Endothelial cell of umbilical vein (primary cell): ENCODE data around the gene UGT1A7. TPM values are rescaled to one million over a fixed set of nuclear protein-coding genes. Genes with fewer than 3 reads are reported as not detected.

ENCODE experiments used
- BruUV-seq: library from RNA; stranded (reverse); fragments of 400-500 nt; replicated peaks from 2 replicates; lab custom pipeline; 2021; lab: Mats Ljungman, UMichigan
- CTCF ChIA-PET: fragments of 300-600, 350-600 bp; sonication (Branson Sonifier 250); formaldehyde crosslinking; loops from one replicate; lab custom pipeline; 2021; ENCODE audit warnings: antibody characterized with exemption, inconsistent platforms; lab: Charles Lee
- POLR2A ChIA-PET: fragments of 300-600, 350-600 bp; sonication (Branson Sonifier 250); formaldehyde crosslinking; loops from one replicate; lab custom pipeline; 2021; ENCODE audit warnings: antibody characterized with exemption, inconsistent platforms; lab: Charles Lee
- DNase-seq: peaks from one replicate; pipeline ENCODE4 v3.0.0-alpha.2; 2011; ENCODE audit warnings: low read depth, low spot score
- FAIRE-seq: peaks from 2 replicates; lab custom pipeline; 2011; peaks lifted over from hg19 to GRCh38; lab: Jason Lieb, UNC
- H2AFZ ChIP-seq: 2 replicates; pipeline ENCODE4 v1.6.0; 2012; ENCODE audit warnings: low read depth, low read length, control low read depth, inconsistent platforms
- H3K27ac ChIP-seq: 2 replicates; pipeline ENCODE4 v1.5.1; 2011; ENCODE audit warnings: low read depth, mild to moderate bottlenecking, control low read depth, low read length, moderate library complexity; ENCODE audit not compliant: insufficient read depth
- H3K27me3 ChIP-seq, 2 experiments: 2 replicates each; pipeline versions ENCODE4 v1.6.0 to v1.6.1; 2011; ENCODE audit warnings: low read length in 2 of 2, mixed read lengths in 1 of 2; ENCODE audit not compliant: control insufficient read depth in 2 of 2, insufficient read depth in 2 of 2
- H3K36me3 ChIP-seq, 2 experiments: 2 replicates in 1 of 2; 3 replicates in 1 of 2; pipeline ENCODE4 v1.5.1; 2011; ENCODE audit warnings: low read length in 2 of 2, mild to moderate bottlenecking in 1 of 2, moderate library complexity in 1 of 2; ENCODE audit not compliant: control insufficient read depth in 2 of 2, insufficient read depth in 2 of 2; ENCODE audit errors: extremely low read depth in 1 of 2
- H3K4me1 ChIP-seq: 3 replicates; pipeline ENCODE4 v1.5.1; 2011; ENCODE audit warnings: mild to moderate bottlenecking, low read length; ENCODE audit not compliant: control insufficient read depth, insufficient read depth; ENCODE audit errors: extremely low read depth
- H3K4me2 ChIP-seq: 2 replicates; pipeline ENCODE4 v1.6.1; 2011; ENCODE audit warnings: low read length, control low read depth, mixed read lengths; ENCODE audit not compliant: insufficient read depth
- H3K4me3 ChIP-seq, 3 experiments: fragments of 200-600 bp in 1 of 3; sonication (generic), shearing (Covaris generic) in 1 of 3; replicated peaks in 1 of 3; 2 replicates each; pipeline ENCODE4 v1.5.1; 2011 to 2016; ENCODE audit warnings: control low read depth in 3 of 3, low read length in 3 of 3, mild to moderate bottlenecking in 2 of 3, inconsistent platforms in 1 of 3, low read depth in 1 of 3, moderate library complexity in 1 of 3; ENCODE audit not compliant: insufficient read depth in 1 of 3
- H3K79me2 ChIP-seq: 2 replicates; pipeline ENCODE4 v1.6.0; 2012; ENCODE audit warnings: low read length, inconsistent platforms; ENCODE audit not compliant: control insufficient read depth, insufficient read depth
- H3K9ac ChIP-seq: replicated peaks from 2 replicates; pipeline ENCODE3; 2011; ENCODE audit warnings: low read length, control low read depth; ENCODE audit not compliant: insufficient read depth; ENCODE audit errors: extremely low read depth
- H3K9me1 ChIP-seq: replicated peaks from 3 replicates; pipeline ENCODE4 v1.6.0; 2011; ENCODE audit warnings: mild to moderate bottlenecking, low read length; ENCODE audit not compliant: control insufficient read depth, insufficient read depth; ENCODE audit errors: extremely low read depth
- H3K9me3 ChIP-seq: replicated peaks from 2 replicates; pipeline ENCODE4 v1.5.1; 2012; ENCODE audit warnings: low read length, inconsistent platforms; ENCODE audit not compliant: control insufficient read depth, insufficient read depth
- H4K20me1 ChIP-seq: replicated peaks from 2 replicates; pipeline ENCODE3; 2011; ENCODE audit warnings: mild to moderate bottlenecking, low read length; ENCODE audit not compliant: control insufficient read depth, insufficient read depth; ENCODE audit errors: extremely low read depth
- CTCF ChIP-seq, 2 donors: IDR thresholded peaks; 1 replicate in 1 of 2; 2 replicates in 1 of 2; pipeline ENCODE4 v1.5.1; 2011; ENCODE audit warnings: low read length in 2 of 2, mild to moderate bottlenecking in 2 of 2, moderate library complexity in 2 of 2, control low read depth in 1 of 2, inconsistent platforms in 1 of 2, low read depth in 1 of 2; ENCODE audit not compliant: insufficient read depth in 1 of 2; ENCODE audit errors: extremely low read depth in 1 of 2
- EZH2 ChIP-seq: IDR thresholded peaks from 2 replicates; pipeline ENCODE4 v1.6.1; 2012; ENCODE audit warnings: borderline replicate concordance, low read depth, mild to moderate bottlenecking, moderate library complexity, low read length, inconsistent platforms; ENCODE audit not compliant: severe bottlenecking
- FOS ChIP-seq: IDR thresholded peaks from 2 replicates; pipeline ENCODE4 v1.6.1; 2011; ENCODE audit warnings: mild to moderate bottlenecking, low read length, moderate library complexity, borderline replicate concordance; ENCODE audit not compliant: insufficient read depth
- GATA2 ChIP-seq: IDR thresholded peaks from 2 replicates; pipeline ENCODE4 v1.7.0; 2011; ENCODE audit warnings: low read depth, mild to moderate bottlenecking, moderate library complexity, mixed read lengths, low read length; ENCODE audit not compliant: insufficient read length, insufficient read depth
- JUN ChIP-seq: IDR thresholded peaks from 2 replicates; pipeline ENCODE4 v1.6.1; 2011; ENCODE audit warnings: borderline replicate concordance, low read depth; ENCODE audit not compliant: insufficient read length, insufficient read depth
- MAX ChIP-seq: IDR thresholded peaks from 2 replicates; pipeline ENCODE4 v1.6.1; 2011; ENCODE audit not compliant: insufficient read depth, insufficient read length
- MYC ChIP-seq: IDR thresholded peaks from one replicate; pipeline ENCODE4 v1.6.1; 2011; ENCODE audit warnings: mild to moderate bottlenecking, low read depth, low read length
- POLR2A ChIP-seq: IDR thresholded peaks from 2 replicates; pipeline ENCODE4 v1.6.1; 2012; ENCODE audit warnings: low read depth, mild to moderate bottlenecking, control low read depth, low read length
- POLR2AphosphoS5 ChIP-seq: IDR thresholded peaks from 2 replicates; pipeline ENCODE4 v1.6.1; 2012; ENCODE audit warnings: low read depth, mild to moderate bottlenecking, control low read depth, low read length, moderate library complexity; ENCODE audit not compliant: insufficient read depth
- dilution Hi-C: fragments of 300-500 bp; cut with MboI; formaldehyde crosslinking; loops from one replicate; pipeline ENCODE4 v1.15.0; 2019; ENCODE audit warnings: low sequenced_read_pairs; ENCODE audit not compliant: extremely low pct_ligation_motif_present
- intact Hi-C: fragments of 100-400 bp; cut with micrococcal nuclease; formaldehyde crosslinking; loops from one replicate; pipeline ENCODE4 v1.10.0; 2022
- polyA plus RNA-seq, 4 experiments: library from polyadenylated mRNA; depleted of rRNA in 3 of 4; stranded (reverse) in 3 of 4; unstranded in 1 of 4; fragments of >200 nt; gene quantifications; 2 replicates each; pipeline versions ENCODE4 v1.2.1 to v1.2.3, GENCODE V29; 2011 to 2012; ENCODE audit warnings: missing spikeins in 1 of 4
- total RNA-seq: library from RNA; stranded (reverse); gene quantifications from 2 replicates; pipeline ENCODE4 v1.2.3, GENCODE V29; 2021

UGT1A7 gene
- total and polyA plus RNA-seq, 2 donors (not counting 3 experiments of a cell fraction or from before 2014, with no cell fraction given): not detected

GRCh38 chr2:233814056-233814835, 132.5 kb downstream of the UGT1A7 start:
- no peak overlapping the region for H3K4me3 ChIP-seq
- no TSS peak for BruUV-seq

More at GRCh38 chr2:233814056-233814835, 132.5 kb downstream of the UGT1A7 start:
- POLR2A ChIA-PET: no interaction called here
- intact Hi-C loops: no loop called here
- Histone ChIP-seq H3K9me3 (no peaks in the 10 kb centered on the region), H3K27me3 (peaks cover 0 to under 1% of the 10 kb centered on the region in 2 experiments), H3K4me2 (no peak overlapping the region), H3K9me1 (no peaks in the 10 kb centered on the region), H3K27ac (no peak overlapping the region), H3K4me1 (no peaks in the 10 kb centered on the region), H3K9ac (no peak overlapping the region), H3K79me2 (no peaks in the 10 kb centered on the region), H3K36me3 (no peaks in the 10 kb centered on the region), H4K20me1 (no peaks in the 10 kb centered on the region), H2AFZ (no peak overlapping the region)
- DNase-seq (no peak), FAIRE-seq (no peak)
- dilution Hi-C loops: no loop called here
- CTCF ChIA-PET: interaction anchor here (1.0 kb wide), 2 partner anchors 22 to 44 kb away, joined by 3 read pairs; no protein-coding TSS in a partner anchor
- TF ChIP-seq MYC (no peak), JUN (no peak), CTCF (IDR thresholded peaks at IDR 0.05; ENCODE audit: extremely low read depth in 1 of 2, insufficient read depth in 1 of 2, low read depth in 1 of 2, low read length in 2 of 2) (no peak), MAX (no peak), EZH2 (no peak), FOS (no peak), POLR2AphosphoS5 (no peak), GATA2 (no peak), POLR2A (no peak)
